ENCODE measurements around the gene TTBK2. TPM values are rescaled to one million over a fixed set of nuclear protein-coding genes. Genes with fewer than 3 reads are reported as not detected.
"Not testable (repeated sequence)": the region's sequence is repeated elsewhere in the genome, so short reads cannot be mapped to it uniquely, and the experiment has no call there.

The TTBK2 gene
- total RNA-seq, 1 donor from 2014 or later: 7.9 TPM

GRCh38 chr15:42915654-42916315 is 4.8 kb downstream of the TTBK2 start:
- no peaks in the 10 kb centered on the region for H3K36me3 ChIP-seq (ENCODE audit: control insufficient read depth, insufficient read depth, low read length)
- TF ChIP-seq CTCF (IDR thresholded peaks at IDR 0.05; ENCODE audit: insufficient read depth, low read length, severe bottlenecking): no peak
- no peak for FAIRE-seq
- no peak for DNase-seq (ENCODE audit: low read depth)
- H3K4me3 ChIP-seq (ENCODE audit: low read depth, low read length): no peak overlapping the region
- H3K27me3 ChIP-seq (ENCODE audit: control insufficient read depth, insufficient read depth, low read length): no peaks in the 10 kb centered on the region

- Histone ChIP-seq H3K36me3 (ENCODE audit: control insufficient read depth, insufficient read depth, low read length) (no peaks in the 10 kb centered on the region), H3K4me3 (ENCODE audit: low read depth, low read length) (no peak overlapping the region), H3K27me3 (ENCODE audit: control insufficient read depth, insufficient read depth, low read length) (no peaks in the 10 kb centered on the region)
- DNase-seq (ENCODE audit: low read depth) (no peak), FAIRE-seq (no peak)
- TF ChIP-seq CTCF (IDR thresholded peaks at IDR 0.05; ENCODE audit: insufficient read depth, low read length, severe bottlenecking): no peak
These were observed 5.7 kb downstream of the TTBK2 start for GRCh38 chr15:42914728-42915497.

GRCh38 chr15:42911058-42911592 is 9.5 kb downstream of the TTBK2 start:
- FAIRE-seq: no peak
- H3K36me3 ChIP-seq (ENCODE audit: control insufficient read depth, insufficient read depth, low read length): no peaks in the 10 kb centered on the region
- no peaks in the 10 kb centered on the region for H3K27me3 ChIP-seq (ENCODE audit: control insufficient read depth, insufficient read depth, low read length)
- no peak for DNase-seq (ENCODE audit: low read depth)
- TF ChIP-seq CTCF (IDR thresholded peaks at IDR 0.05; ENCODE audit: insufficient read depth, low read length, severe bottlenecking): no peak
- no peak overlapping the region for H3K4me3 ChIP-seq (ENCODE audit: low read depth, low read length)

- Histone ChIP-seq H3K36me3 (ENCODE audit: control insufficient read depth, insufficient read depth, low read length) (no peaks in the 10 kb centered on the region), H3K27me3 (ENCODE audit: control insufficient read depth, insufficient read depth, low read length) (no peaks in the 10 kb centered on the region), H3K4me3 (ENCODE audit: low read depth, low read length) (no peak overlapping the region)
- peak; percentile 56 for DNase-seq (ENCODE audit: low read depth)
- FAIRE-seq: no peak
- no peak for TF ChIP-seq CTCF (IDR thresholded peaks at IDR 0.05; ENCODE audit: insufficient read depth, low read length, severe bottlenecking)
These were observed 12.0 kb downstream of the TTBK2 start for GRCh38 chr15:42908538-42908937.

- DNase-seq (ENCODE audit: low read depth): no peak
- Histone ChIP-seq H3K27me3 (ENCODE audit: control insufficient read depth, insufficient read depth, low read length) (no peaks in the 10 kb centered on the region), H3K36me3 (ENCODE audit: control insufficient read depth, insufficient read depth, low read length) (no peaks in the 10 kb centered on the region), H3K4me3 (ENCODE audit: low read depth, low read length) (no peak overlapping the region)
- TF ChIP-seq CTCF (IDR thresholded peaks at IDR 0.05; ENCODE audit: insufficient read depth, low read length, severe bottlenecking): no peak
- FAIRE-seq: no peak
These were observed 16.9 kb downstream of the TTBK2 start for GRCh38 chr15:42903388-42904324.

- not testable (repeated sequence) for H3K4me3 ChIP-seq (ENCODE audit: low read depth, low read length); FAIRE-seq; DNase-seq (ENCODE audit: low read depth); H3K27me3 ChIP-seq (ENCODE audit: control insufficient read depth, insufficient read depth, low read length); H3K36me3 ChIP-seq (ENCODE audit: control insufficient read depth, insufficient read depth, low read length)
These were observed 26.7 kb downstream of the TTBK2 start for GRCh38 chr15:42893911-42894310.
